ENCODE results near the gene MACF1.
"Not testable (repeated sequence)": the region's sequence is repeated elsewhere in the genome, so short reads cannot be mapped to it uniquely, and the experiment has no call there.

The MACF1 gene

GRCh38 chr1:39440856-39441255 is 236.4 kb downstream of the MACF1 start:
- no peaks in the 10 kb centered on the region for H4K20me1 ChIP-seq (ENCODE audit: insufficient read depth)

DNA sequence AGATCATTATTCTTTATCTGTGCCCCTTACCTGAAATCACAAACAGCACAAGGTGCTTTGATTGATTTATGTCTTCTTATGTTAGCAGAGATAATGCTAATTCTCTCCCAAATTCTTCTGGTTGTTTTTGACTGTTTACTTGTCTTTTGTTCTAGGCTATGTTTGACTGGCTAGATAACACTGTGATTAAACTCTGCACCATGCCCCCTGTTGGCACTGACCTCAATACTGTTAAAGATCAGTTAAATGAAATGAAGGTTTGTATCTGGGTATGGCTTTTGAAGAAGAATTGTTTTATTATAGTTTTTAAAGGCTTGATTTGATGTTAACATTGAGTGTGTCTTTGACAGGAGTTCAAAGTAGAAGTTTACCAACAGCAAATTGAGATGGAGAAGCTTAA is 237.3 kb downstream of the MACF1 start:
- no peak overlapping the region for H2AFZ ChIP-seq (ENCODE audit: low read depth)
- no peaks in the 10 kb centered on the region for H3K27me3 ChIP-seq (ENCODE audit: insufficient read depth, low read depth)
- H3K4me2 ChIP-seq: no peak overlapping the region
- H3K79me2 ChIP-seq (ENCODE audit: insufficient read depth, low read depth): no peaks in the 10 kb centered on the region
- H3K27ac ChIP-seq: no peak overlapping the region
- H3K4me3 ChIP-seq (IDR thresholded peaks at IDR 0.05; ENCODE audit: insufficient read depth, low read depth, low read length): no peak overlapping the region
- no peak overlapping the region for H3K9ac ChIP-seq
- no peaks in the 10 kb centered on the region for H3K4me1 ChIP-seq (ENCODE audit: low read depth, poor library complexity, severe bottlenecking)
- peaks cover 4% of the 10 kb centered on the region; the same call in 1 of the 2 replicates for H3K36me3 ChIP-seq (ENCODE audit: insufficient read depth)
- H4K20me1 ChIP-seq (ENCODE audit: insufficient read depth): no peaks in the 10 kb centered on the region
- TF ChIP-seq CTCF (conservative IDR thresholded peaks at IDR 0.05; ENCODE audit: low read depth, low read length): no peak

More at GRCh38 chr1:39440856-39441255, 236.4 kb downstream of the MACF1 start:
- no peak overlapping the region for H3K9ac ChIP-seq
- no peaks in the 10 kb centered on the region for H3K27me3 ChIP-seq (ENCODE audit: insufficient read depth, low read depth)
- H3K27ac ChIP-seq: no peak overlapping the region
- no peaks in the 10 kb centered on the region for H3K4me1 ChIP-seq (ENCODE audit: low read depth, poor library complexity, severe bottlenecking)
- no peak overlapping the region for H3K4me3 ChIP-seq (IDR thresholded peaks at IDR 0.05; ENCODE audit: insufficient read depth, low read depth, low read length)
- no peak overlapping the region for H3K4me2 ChIP-seq
- H2AFZ ChIP-seq (ENCODE audit: low read depth): no peak overlapping the region
- TF ChIP-seq CTCF (conservative IDR thresholded peaks at IDR 0.05; ENCODE audit: low read depth, low read length): no peak
- H3K36me3 ChIP-seq (ENCODE audit: insufficient read depth): peaks cover 4% of the 10 kb centered on the region; the same call in 1 of the 2 replicates
- H3K79me2 ChIP-seq (ENCODE audit: insufficient read depth, low read depth): no peaks in the 10 kb centered on the region

DNA sequence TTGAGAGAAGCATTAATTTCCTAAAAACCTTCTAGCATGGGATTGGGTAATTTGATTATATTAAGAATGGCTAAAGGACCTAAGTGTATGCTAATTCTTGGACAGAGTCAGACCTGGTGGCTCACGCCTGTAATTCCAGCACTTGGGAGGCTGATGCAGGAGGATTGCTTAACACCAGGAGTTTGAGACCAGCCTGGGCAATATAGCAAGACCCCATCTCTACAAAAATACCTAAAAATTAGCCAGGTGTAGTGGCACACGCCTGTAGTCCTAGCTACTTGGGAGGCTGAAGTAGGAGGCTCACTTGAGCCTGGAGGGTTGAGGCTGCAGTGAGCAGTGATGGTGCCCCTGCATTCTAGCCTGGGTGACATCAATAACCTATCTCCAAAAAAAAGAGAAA is 241.1 kb downstream of the MACF1 start:
- Histone ChIP-seq H3K79me2 (ENCODE audit: insufficient read depth, low read depth) (no peaks in the 10 kb centered on the region), H3K36me3 (ENCODE audit: insufficient read depth) (peaks cover 11% of the 10 kb centered on the region; the same call in 1 of the 2 replicates)

GRCh38 chr1:39446986-39447567 is 242.6 kb downstream of the MACF1 start:
- Histone ChIP-seq H3K4me3 (IDR thresholded peaks at IDR 0.05; ENCODE audit: insufficient read depth, low read depth, low read length) (no peak overlapping the region), H3K36me3 (ENCODE audit: insufficient read depth) (peaks cover 7% of the 10 kb centered on the region; the same call in 1 of the 2 replicates)

More for the DNA sequence above, 241.1 kb downstream of the MACF1 start:
- no peaks in the 10 kb centered on the region for H3K27me3 ChIP-seq (ENCODE audit: insufficient read depth, low read depth)
- no peaks in the 10 kb centered on the region for H4K20me1 ChIP-seq (ENCODE audit: insufficient read depth)
- no peak overlapping the region for H3K4me2 ChIP-seq
- H3K27ac ChIP-seq: no peak overlapping the region
- no peak overlapping the region for H3K4me3 ChIP-seq (IDR thresholded peaks at IDR 0.05; ENCODE audit: insufficient read depth, low read depth, low read length)
- no peak for TF ChIP-seq CTCF (conservative IDR thresholded peaks at IDR 0.05; ENCODE audit: low read depth, low read length)
- H2AFZ ChIP-seq (ENCODE audit: low read depth): no peak overlapping the region
- no peak overlapping the region for H3K9ac ChIP-seq
- H3K4me1 ChIP-seq (ENCODE audit: low read depth, poor library complexity, severe bottlenecking): no peaks in the 10 kb centered on the region

DNA sequence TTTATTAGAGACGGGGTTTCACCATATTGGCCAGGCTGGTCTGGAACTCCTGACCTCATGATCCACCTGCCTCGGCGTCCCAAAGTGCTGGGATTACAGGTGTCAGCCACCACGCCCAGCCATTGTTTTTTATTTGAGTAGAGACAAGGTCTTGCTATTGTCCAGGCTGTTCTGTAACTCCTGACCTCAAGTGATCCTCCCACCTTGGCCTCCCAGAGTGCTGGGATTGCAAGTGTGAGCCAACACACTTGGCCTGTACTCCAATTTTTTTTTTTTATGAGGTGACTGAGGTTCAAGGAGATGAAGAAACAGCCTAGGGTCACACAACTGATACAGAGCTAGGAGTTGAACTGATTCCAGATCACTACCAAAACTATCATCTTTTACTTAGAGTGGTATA is 245.5 kb downstream of the MACF1 start:
- not testable (repeated sequence) for H3K27ac ChIP-seq; H3K4me3 ChIP-seq (IDR thresholded peaks at IDR 0.05; ENCODE audit: insufficient read depth, low read depth, low read length)

More at GRCh38 chr1:39446986-39447567, 242.6 kb downstream of the MACF1 start:
- no peaks in the 10 kb centered on the region for H3K4me1 ChIP-seq (ENCODE audit: low read depth, poor library complexity, severe bottlenecking)
- no peak overlapping the region for H2AFZ ChIP-seq (ENCODE audit: low read depth)
- H3K27ac ChIP-seq: no peak overlapping the region
- no peaks in the 10 kb centered on the region for H3K79me2 ChIP-seq (ENCODE audit: insufficient read depth, low read depth)
- H3K4me2 ChIP-seq: no peak overlapping the region
- no peak for TF ChIP-seq CTCF (conservative IDR thresholded peaks at IDR 0.05; ENCODE audit: low read depth, low read length)
- no peak overlapping the region for H3K9ac ChIP-seq
- H4K20me1 ChIP-seq (ENCODE audit: insufficient read depth): no peaks in the 10 kb centered on the region
- no peaks in the 10 kb centered on the region for H3K27me3 ChIP-seq (ENCODE audit: insufficient read depth, low read depth)

More for the DNA sequence above, 245.5 kb downstream of the MACF1 start:
- H3K4me2 ChIP-seq; H3K79me2 ChIP-seq (ENCODE audit: insufficient read depth, low read depth); H2AFZ ChIP-seq (ENCODE audit: low read depth); H3K4me1 ChIP-seq (ENCODE audit: low read depth, poor library complexity, severe bottlenecking); H3K9ac ChIP-seq; H3K36me3 ChIP-seq (ENCODE audit: insufficient read depth); H4K20me1 ChIP-seq (ENCODE audit: insufficient read depth); H3K27me3 ChIP-seq (ENCODE audit: insufficient read depth, low read depth): not testable (repeated sequence)

All from KMS-11 (cell line).